Measurements from ENCODE around the gene SEPTIN10. TPM values are rescaled to one million over a fixed set of nuclear protein-coding genes. Genes with fewer than 3 reads are reported as not detected.

The SEPTIN10 gene
- total RNA-seq, 1 experiment from 2014 or later, result 113 TPM

DNA sequence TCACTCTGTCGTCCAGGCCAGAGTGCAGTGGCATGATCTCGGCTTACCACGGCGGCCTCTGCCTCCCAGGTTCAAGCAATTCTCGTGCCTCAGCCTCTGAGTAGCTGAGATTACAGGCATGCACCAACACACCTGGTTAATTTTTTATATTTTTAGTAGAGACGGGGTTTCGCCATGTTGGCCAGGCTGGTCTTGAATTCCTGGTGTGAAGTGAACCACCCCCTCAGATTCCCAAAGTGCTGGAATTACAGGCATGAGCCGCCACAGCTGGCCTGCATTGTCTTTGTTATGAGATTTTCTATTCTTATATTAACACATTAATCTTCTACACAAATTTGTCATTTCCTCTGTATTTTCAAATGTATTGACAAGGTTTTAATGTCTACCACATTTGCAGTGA is 75.2 kb downstream of the SEPTIN10 start:
- Histone ChIP-seq H3K9ac (ENCODE audit: low read length) (no peak overlapping the region), H3K9me2 (ENCODE audit: insufficient read depth) (no peaks in the 10 kb centered on the region), H3K4me2 (ENCODE audit: low read length) (no peak overlapping the region), H3K9me3 (ENCODE audit: control insufficient read depth in 1 of 2, insufficient read depth in 1 of 2, low read depth in 1 of 2, low read length in 2 of 2) (no peaks in the 10 kb centered on the region), H2AFZ (ENCODE audit: low read depth, low read length, poor library complexity, severe bottlenecking) (no peak overlapping the region), H3K36me3 (ENCODE audit: control insufficient read depth in 1 of 2, insufficient read depth in 2 of 2, low read length in 2 of 2) (no peaks in the 10 kb centered on the region), H3K79me2 (ENCODE audit: insufficient read depth, low read length) (no peaks in the 10 kb centered on the region), H3K4me3 (replicated peaks in 1 of 2; ENCODE audit: low read depth in 1 of 2, low read length in 2 of 2) (no peak overlapping the region), H3K27me3 (ENCODE audit: insufficient read depth, low read length) (no peaks in the 10 kb centered on the region), H4K20me1 (ENCODE audit: insufficient read depth) (no peaks in the 10 kb centered on the region; the same call in 1 of the 2 replicates), H3K27ac (ENCODE audit: low read depth, low read length) (no peak overlapping the region), H3K4me1 (ENCODE audit: control insufficient read depth in 1 of 2, insufficient read depth in 2 of 2, low read length in 2 of 2) (no peaks in the 10 kb centered on the region)
- ATAC-seq, result no peak
- BruUV-seq (replicated peaks), result no TSS peak
- no peak for DNase-seq (ENCODE audit: low read depth, low spot score)
- ChIA-PET POLR2A (no interaction called here), CTCF (no interaction called here), RAD21 (ENCODE audit: low non-redundant PET in 1 of 2, low total read pairs in 2 of 2, uncharacterized antibody in 2 of 2, unreplicated experiment in 2 of 2) (no interaction called here)
- intact Hi-C loops (cut with micrococcal nuclease), result no loop called here
- TF ChIP-seq, protein P1, sequence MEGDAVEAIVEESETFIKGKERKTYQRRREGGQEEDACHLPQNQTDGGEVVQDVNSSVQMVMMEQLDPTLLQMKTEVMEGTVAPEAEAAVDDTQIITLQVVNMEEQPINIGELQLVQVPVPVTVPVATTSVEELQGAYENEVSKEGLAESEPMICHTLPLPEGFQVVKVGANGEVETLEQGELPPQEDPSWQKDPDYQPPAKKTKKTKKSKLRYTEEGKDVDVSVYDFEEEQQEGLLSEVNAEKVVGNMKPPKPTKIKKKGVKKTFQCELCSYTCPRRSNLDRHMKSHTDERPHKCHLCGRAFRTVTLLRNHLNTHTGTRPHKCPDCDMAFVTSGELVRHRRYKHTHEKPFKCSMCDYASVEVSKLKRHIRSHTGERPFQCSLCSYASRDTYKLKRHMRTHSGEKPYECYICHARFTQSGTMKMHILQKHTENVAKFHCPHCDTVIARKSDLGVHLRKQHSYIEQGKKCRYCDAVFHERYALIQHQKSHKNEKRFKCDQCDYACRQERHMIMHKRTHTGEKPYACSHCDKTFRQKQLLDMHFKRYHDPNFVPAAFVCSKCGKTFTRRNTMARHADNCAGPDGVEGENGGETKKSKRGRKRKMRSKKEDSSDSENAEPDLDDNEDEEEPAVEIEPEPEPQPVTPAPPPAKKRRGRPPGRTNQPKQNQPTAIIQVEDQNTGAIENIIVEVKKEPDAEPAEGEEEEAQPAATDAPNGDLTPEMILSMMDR (IDR thresholded peaks at IDR 0.05 in 2 of 3, conservative IDR thresholded peaks at IDR 0.05 in 1 of 3; ENCODE audit: borderline replicate concordance in 1 of 3, insufficient read depth in 1 of 3, low read depth in 2 of 3, low read length in 2 of 3), result no peak
- TF ChIP-seq YY1 (IDR thresholded peaks at IDR 0.05; ENCODE audit: extremely low read depth, insufficient replicate concordance, low read depth, low read length), result no peak
- no peak for TF ChIP-seq RAD21 (IDR thresholded peaks at IDR 0.05; ENCODE audit: low read depth)
- TF ChIP-seq EZH2phosphoT487 (IDR thresholded peaks at IDR 0.05; ENCODE audit: borderline replicate concordance), result no peak
- TF ChIP-seq POLR2A (IDR thresholded peaks at IDR 0.05; ENCODE audit: borderline replicate concordance, extremely low read depth, insufficient read depth, insufficient read length), result no peak
- TF ChIP-seq EZH2 (IDR thresholded peaks at IDR 0.05), result no peak
- TF ChIP-seq CBX3 (IDR thresholded peaks at IDR 0.05; ENCODE audit: low read depth), result no peak

DNA sequence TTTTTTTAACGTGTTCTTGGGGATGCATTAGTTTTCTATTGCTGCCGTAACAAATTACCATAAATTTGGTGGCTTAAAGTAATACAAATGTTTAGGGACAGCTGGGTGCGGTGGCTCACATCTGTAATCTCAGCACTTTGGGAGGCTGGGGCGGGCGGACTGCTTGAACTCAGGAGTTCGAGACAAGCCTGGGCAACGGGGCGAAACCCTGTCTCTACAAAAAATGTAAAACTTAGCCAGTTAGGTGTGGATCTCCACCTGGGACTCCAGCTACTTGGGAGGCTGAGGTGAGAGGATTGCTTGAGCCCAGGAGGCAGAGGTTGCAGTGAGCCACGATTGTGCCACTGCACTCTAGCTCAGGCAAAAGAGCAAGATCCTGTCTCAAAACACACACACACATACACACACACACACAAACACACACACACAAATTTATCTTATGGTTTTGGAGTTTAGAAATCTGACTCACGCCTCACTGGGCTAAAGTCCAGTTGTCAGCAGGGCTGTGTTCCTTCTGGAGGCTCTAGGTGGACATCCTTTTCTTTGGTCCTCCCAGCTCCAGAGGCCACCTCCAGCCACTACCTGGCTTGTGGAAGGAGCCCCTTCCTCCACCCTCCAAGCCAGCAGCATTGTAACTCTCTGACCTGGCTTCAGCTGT is 76.1 kb downstream of the SEPTIN10 start:
- no peak overlapping the region for H3K9ac ChIP-seq (ENCODE audit: low read length)

More for the DNA sequence above, 76.1 kb downstream of the SEPTIN10 start:
- no peaks in the 10 kb centered on the region for H3K79me2 ChIP-seq (ENCODE audit: insufficient read depth, low read length)
- H3K4me3 ChIP-seq (replicated peaks in 1 of 2; ENCODE audit: low read depth in 1 of 2, low read length in 2 of 2), result no peak overlapping the region
- ATAC-seq, result no peak
- intact Hi-C loops (cut with micrococcal nuclease), result no loop called here
- ChIA-PET RAD21 (ENCODE audit: low non-redundant PET in 1 of 2, low total read pairs in 2 of 2, uncharacterized antibody in 2 of 2, unreplicated experiment in 2 of 2) (no interaction called here), POLR2A (no interaction called here), CTCF (no interaction called here)
- DNase-seq (ENCODE audit: low read depth, low spot score), result no peak
- no peak overlapping the region for H3K4me2 ChIP-seq (ENCODE audit: low read length)
- no peaks in the 10 kb centered on the region for H3K36me3 ChIP-seq (ENCODE audit: control insufficient read depth in 1 of 2, insufficient read depth in 2 of 2, low read length in 2 of 2)
- TF ChIP-seq CEBPB (IDR thresholded peaks at IDR 0.05; ENCODE audit: low read depth), result no peak
- TF ChIP-seq CBX3 (IDR thresholded peaks at IDR 0.05; ENCODE audit: low read depth), result no peak
- TF ChIP-seq POLR2A (IDR thresholded peaks at IDR 0.05; ENCODE audit: borderline replicate concordance, extremely low read depth, insufficient read depth, insufficient read length), result no peak
- TF ChIP-seq ZNF274 (IDR thresholded peaks at IDR 0.05; ENCODE audit: low read depth, low read length), result no peak
- no peak for TF ChIP-seq FOSL1 (IDR thresholded peaks at IDR 0.05; ENCODE audit: low read depth)
- no peak for TF ChIP-seq EZH2phosphoT487 (IDR thresholded peaks at IDR 0.05; ENCODE audit: borderline replicate concordance)
- TF ChIP-seq, protein P2, sequence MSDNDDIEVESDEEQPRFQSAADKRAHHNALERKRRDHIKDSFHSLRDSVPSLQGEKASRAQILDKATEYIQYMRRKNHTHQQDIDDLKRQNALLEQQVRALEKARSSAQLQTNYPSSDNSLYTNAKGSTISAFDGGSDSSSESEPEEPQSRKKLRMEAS (IDR thresholded peaks at IDR 0.05), result no peak
- TF ChIP-seq, protein P3, sequence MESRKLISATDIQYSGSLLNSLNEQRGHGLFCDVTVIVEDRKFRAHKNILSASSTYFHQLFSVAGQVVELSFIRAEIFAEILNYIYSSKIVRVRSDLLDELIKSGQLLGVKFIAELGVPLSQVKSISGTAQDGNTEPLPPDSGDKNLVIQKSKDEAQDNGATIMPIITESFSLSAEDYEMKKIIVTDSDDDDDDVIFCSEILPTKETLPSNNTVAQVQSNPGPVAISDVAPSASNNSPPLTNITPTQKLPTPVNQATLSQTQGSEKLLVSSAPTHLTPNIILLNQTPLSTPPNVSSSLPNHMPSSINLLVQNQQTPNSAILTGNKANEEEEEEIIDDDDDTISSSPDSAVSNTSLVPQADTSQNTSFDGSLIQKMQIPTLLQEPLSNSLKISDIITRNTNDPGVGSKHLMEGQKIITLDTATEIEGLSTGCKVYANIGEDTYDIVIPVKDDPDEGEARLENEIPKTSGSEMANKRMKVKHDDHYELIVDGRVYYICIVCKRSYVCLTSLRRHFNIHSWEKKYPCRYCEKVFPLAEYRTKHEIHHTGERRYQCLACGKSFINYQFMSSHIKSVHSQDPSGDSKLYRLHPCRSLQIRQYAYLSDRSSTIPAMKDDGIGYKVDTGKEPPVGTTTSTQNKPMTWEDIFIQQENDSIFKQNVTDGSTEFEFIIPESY (IDR thresholded peaks at IDR 0.05; ENCODE audit: extremely low read depth, insufficient replicate concordance, low read length), result no peak
- TF ChIP-seq RAD21 (IDR thresholded peaks at IDR 0.05; ENCODE audit: low read depth), result no peak
- TF ChIP-seq SIN3A (IDR thresholded peaks at IDR 0.05; ENCODE audit: low read depth), result no peak
- no peak overlapping the region for H2AFZ ChIP-seq (ENCODE audit: low read depth, low read length, poor library complexity, severe bottlenecking)
- H3K27me3 ChIP-seq (ENCODE audit: insufficient read depth, low read length), result no peaks in the 10 kb centered on the region
- H3K4me1 ChIP-seq (ENCODE audit: control insufficient read depth in 1 of 2, insufficient read depth in 2 of 2, low read length in 2 of 2), result no peaks in the 10 kb centered on the region
- H3K9me2 ChIP-seq (ENCODE audit: insufficient read depth), result no peaks in the 10 kb centered on the region
- no TSS peak for BruUV-seq (replicated peaks)
- H4K20me1 ChIP-seq (ENCODE audit: insufficient read depth), result no peaks in the 10 kb centered on the region; the same call in 1 of the 2 replicates
- no peak overlapping the region for H3K27ac ChIP-seq (ENCODE audit: low read depth, low read length)
- H3K9me3 ChIP-seq (ENCODE audit: control insufficient read depth in 1 of 2, insufficient read depth in 1 of 2, low read depth in 1 of 2, low read length in 2 of 2), result no peaks in the 10 kb centered on the region
